ENCODE data around the gene NUAK2. TPM values are rescaled to one million over a fixed set of nuclear protein-coding genes. Genes with fewer than 3 reads are reported as not detected.

Gene NUAK2
- total and polyA plus RNA-seq, 2 of the 8 experiments (the other 6 are each of a cell fraction or from before 2014, with no cell fraction given): 9.4 to 12.9 TPM

- Histone ChIP-seq H2AFZ (ENCODE audit: low read length) (no peak overlapping the region), H2BK5ac (ENCODE audit: low read depth, low read length) (no peak overlapping the region), H3K79me2 (ENCODE audit: control insufficient read depth in 1 of 2, insufficient read depth in 2 of 2, low read length in 2 of 2) (no peaks in the 10 kb centered on the region), H3K4ac (replicated peaks; ENCODE audit: insufficient read length, low read depth, low read length) (no peak overlapping the region), H4K8ac (ENCODE audit: extremely low read depth, insufficient read depth, low read length) (no peak overlapping the region), H3K18ac (ENCODE audit: extremely low read depth, low read length) (no peak overlapping the region), H3K23me2 (ENCODE audit: low read depth, low read length) (no peaks in the 10 kb centered on the region), H3K4me3 (ENCODE audit: extremely low read depth in 1 of 4, insufficient read depth in 2 of 4, low read depth in 3 of 4, low read length in 4 of 4) (no peak overlapping the region), H3K4me1 (replicated peaks in 1 of 4; ENCODE audit: control insufficient read depth in 3 of 4, insufficient read depth in 4 of 4, low read length in 3 of 4) (peaks cover 0 to 6% (median 1%) of the 10 kb centered on the region in 4 experiments; a peak in 5 of 7 replicates), H3K56ac (replicated peaks; ENCODE audit: insufficient read length, low read depth, low read length) (no peak overlapping the region), H4K5ac (ENCODE audit: insufficient read length, low read depth, low read length) (no peak overlapping the region), H2BK15ac (ENCODE audit: low read length) (no peak overlapping the region), H2AK5ac (ENCODE audit: low read depth, low read length) (no peak overlapping the region), H4K91ac (replicated peaks; ENCODE audit: insufficient read length, low read length) (no peak overlapping the region), H3K14ac (ENCODE audit: insufficient read length) (no peak overlapping the region), H4K20me1 (replicated peaks in 1 of 2; ENCODE audit: control insufficient read depth in 1 of 2, insufficient read depth in 2 of 2, low read length in 2 of 2) (no peaks in the 10 kb centered on the region), H3K9me3 (ENCODE audit: insufficient read depth in 2 of 2, low read depth in 1 of 2, low read length in 1 of 2) (peaks cover 0 to 3% of the 10 kb centered on the region in 2 experiments; a peak in 1 of 4 replicates), H2BK120ac (replicated peaks; ENCODE audit: low read depth, low read length) (no peak overlapping the region), H2BK20ac (ENCODE audit: low read length) (no peak overlapping the region), H3K36me3 (ENCODE audit: control insufficient read depth in 2 of 4, insufficient read depth in 4 of 4, low read length in 3 of 4) (no peaks in the 10 kb centered on the region), H3K23ac (ENCODE audit: insufficient read length) (no peak overlapping the region), H3K9ac (replicated peaks in 1 of 4; ENCODE audit: extremely low read depth in 1 of 4, low read depth in 3 of 4, low read length in 3 of 4) (no peak overlapping the region), H3K27me3 (replicated peaks in 1 of 4; ENCODE audit: control insufficient read depth in 3 of 4, extremely low read depth in 1 of 4, insufficient read depth in 3 of 4, low read length in 3 of 4) (peaks cover 7 to 12% (median 10%) of the 10 kb centered on the region in 4 experiments), H3K27ac (ENCODE audit: low read depth, low read length) (no peak overlapping the region), H2BK12ac (ENCODE audit: low read depth, low read length) (0 out of 2 replicates have a peak overlapping the region, but pooled peaks have one; percentile 11), H3K79me1 (ENCODE audit: low read depth, low read length) (no peaks in the 10 kb centered on the region), H3K4me2 (ENCODE audit: insufficient read depth in 1 of 2, low read depth in 2 of 2, low read length in 2 of 2) (no peak overlapping the region)
- POLR2A ChIA-PET (ENCODE audit: partially characterized antibody): interaction anchor here (3.1 kb wide), 1 partner anchor 13 kb away, joined by 9 read pairs; no protein-coding TSS in a partner anchor
- no peak for FAIRE-seq
- 83% methylated on average over 7 of the region's 7 CpGs; no CpG with 5 or more reads in 1 of the 2 experiments for WGBS, 2 experiments (ENCODE audit: extremely low coverage in 1 of 2, insufficient coverage in 1 of 2, insufficient read length in 1 of 2, insufficient replicate concordance in 2 of 2, low coverage in 1 of 2, low lambda C conversion rate in 2 of 2, missing lambda C conversion rate in 1 of 2)
- CTCF ChIA-PET (ENCODE audit: partially characterized antibody): interaction anchor here (0.8 to 67.1 kb wide), 13 partner anchors 10 to 185 kb away, joined by 3 to 2424 read pairs (median 23); partner anchors contain the start of gene KLHDC8A
- no peak for DNase-seq (ENCODE audit: low read depth in 1 of 2, low spot score in 2 of 2)
- TF ChIP-seq BCL11A (IDR thresholded peaks at IDR 0.05; ENCODE audit: low read depth in 2 of 2, low read length in 2 of 2) (no peak), E2F6 (IDR thresholded peaks at IDR 0.05) (no peak), GABPA (IDR thresholded peaks at IDR 0.05; ENCODE audit: borderline replicate concordance, insufficient read depth, low read length) (no peak), JUN (IDR thresholded peaks at IDR 0.05; ENCODE audit: low read depth, low read length) (no peak), KDM5A (IDR thresholded peaks at IDR 0.05; ENCODE audit: low read length) (no peak)
Observed at GRCh38 chr1:205338011-205338410, 16.5 kb upstream of the NUAK2 start.
